GM18520 (cell line): ENCODE results near the gene CARHSP1.
"Not testable (repeated sequence)": the region's sequence is repeated elsewhere in the genome, so short reads cannot be mapped to it uniquely, and the experiment has no call there.

ENCODE experiments used
- ATAC-seq: cut with Tn5 transposase; IDR thresholded peaks from one replicate; pipeline ENCODE4 v1.9.1; 2021; ENCODE audit not compliant: unreplicated experiment

CARHSP1 gene

DNA sequence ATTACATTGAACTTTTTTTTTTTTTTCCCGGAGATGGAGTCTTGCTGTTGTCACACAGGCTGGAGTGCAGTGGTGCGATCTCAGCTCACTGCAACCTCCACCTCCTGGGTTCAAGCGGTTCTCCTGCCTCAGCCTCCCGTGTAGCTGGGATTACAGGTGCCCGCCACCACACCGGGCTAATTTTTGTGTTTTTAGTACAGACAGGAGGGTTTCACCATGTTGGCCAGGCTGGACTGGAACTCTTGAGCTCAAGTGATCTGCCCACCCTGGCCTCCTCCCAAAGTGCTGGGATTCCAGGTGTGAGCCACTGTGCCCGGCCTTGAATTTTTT is 5.0 kb upstream of the CARHSP1 start:
- ATAC-seq: not testable (repeated sequence)

DNA sequence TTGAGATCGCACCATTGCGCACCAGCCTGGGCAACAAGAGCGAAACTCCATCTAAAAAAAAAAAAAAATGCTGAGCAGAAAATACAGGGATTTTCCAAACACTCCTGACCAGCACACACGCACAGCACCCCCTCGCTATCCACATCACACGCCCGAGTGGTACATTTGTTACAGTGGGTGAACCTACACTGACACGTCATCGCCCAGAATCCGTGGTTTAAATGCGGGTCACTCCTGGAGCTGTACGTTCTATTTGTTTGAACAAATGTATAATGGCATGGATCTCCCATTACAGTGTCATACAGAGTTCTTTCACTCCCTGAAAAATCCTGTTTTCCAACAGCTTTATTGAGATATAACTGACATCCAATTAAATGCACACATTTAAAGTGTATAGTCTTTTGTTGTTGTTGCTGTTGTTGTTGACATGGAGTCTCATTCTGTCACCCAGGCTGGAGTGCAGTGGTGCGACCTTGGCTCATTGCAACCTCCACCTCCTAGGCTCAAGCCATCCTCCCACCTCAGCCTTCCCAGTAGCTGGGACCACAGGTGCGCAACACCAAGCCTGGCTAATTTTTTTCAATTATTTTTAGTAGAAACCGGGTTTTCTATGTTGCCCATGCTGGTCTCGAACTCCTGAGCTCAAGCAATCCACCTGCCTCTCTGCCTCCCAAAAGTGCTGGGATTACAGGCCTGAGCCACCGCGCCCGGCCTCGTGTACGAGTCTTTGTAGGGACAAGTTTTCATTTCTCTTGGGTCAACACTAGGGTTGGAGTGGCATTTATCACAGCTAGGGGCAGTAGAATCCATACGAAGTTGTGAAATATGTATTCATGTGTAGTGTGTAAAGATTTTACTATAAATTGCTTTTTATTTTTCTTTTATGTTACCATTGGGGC is 4.4 kb upstream of the CARHSP1 start:
- ATAC-seq: no peak

GRCh38 chr16:8872071-8872470 is 3.3 kb upstream of the CARHSP1 start:
- ATAC-seq: no peak

DNA sequence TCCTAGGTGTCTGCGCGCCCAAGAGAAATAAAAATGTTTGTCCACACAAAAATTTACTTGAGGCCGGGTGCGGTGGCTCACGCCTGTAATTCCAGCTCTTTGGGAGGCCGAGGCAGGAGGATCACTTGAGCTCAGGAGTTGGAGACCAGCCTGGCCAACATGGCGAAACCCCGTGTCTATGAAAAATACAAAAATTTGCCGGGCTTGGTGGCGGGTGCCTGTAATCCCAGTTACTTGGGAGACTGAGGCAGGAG is 1.1 kb upstream of the CARHSP1 start:
- not testable (repeated sequence) for ATAC-seq

GRCh38 chr16:8869212-8869987 is 594 bp upstream of the CARHSP1 start:
- no peak for ATAC-seq

DNA sequence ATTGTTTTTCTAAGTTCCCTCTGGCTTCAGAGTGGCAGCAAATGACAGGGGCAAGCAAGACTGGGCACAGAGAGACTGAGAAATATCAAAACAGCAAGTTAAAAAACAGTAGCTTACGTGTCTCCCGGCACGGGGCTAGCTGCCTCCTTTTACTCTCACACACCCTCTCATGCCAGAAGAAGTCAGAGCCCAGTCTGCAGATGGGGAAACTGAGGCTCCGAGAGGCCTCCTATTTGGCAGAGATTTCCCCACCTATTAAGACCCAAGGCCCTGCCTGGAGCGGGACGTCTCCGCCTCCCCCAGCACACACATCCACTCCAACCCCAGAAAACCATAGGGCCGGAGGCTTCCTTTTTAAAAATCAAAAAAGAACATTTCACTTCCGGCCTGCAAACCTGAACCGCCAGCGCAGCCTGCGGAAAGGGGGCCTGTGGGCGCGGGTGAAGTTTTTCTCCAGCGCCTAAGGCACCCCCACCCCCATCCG is 832 bp downstream of the CARHSP1 start:
- ATAC-seq: no peak

- ATAC-seq: no peak
Measured at GRCh38 chr16:8867216-8867931, 1.4 kb downstream of the CARHSP1 start.

GRCh38 chr16:8866884-8867215 is 2.0 kb downstream of the CARHSP1 start:
- ATAC-seq: no peak

GRCh38 chr16:8866118-8866883 is 2.5 kb downstream of the CARHSP1 start:
- ATAC-seq: no peak

GRCh38 chr16:8865145-8865882 is 3.5 kb downstream of the CARHSP1 start:
- ATAC-seq: no peak

- no peak for ATAC-seq
Measured at GRCh38 chr16:8864480-8865110, 4.2 kb downstream of the CARHSP1 start.

DNA sequence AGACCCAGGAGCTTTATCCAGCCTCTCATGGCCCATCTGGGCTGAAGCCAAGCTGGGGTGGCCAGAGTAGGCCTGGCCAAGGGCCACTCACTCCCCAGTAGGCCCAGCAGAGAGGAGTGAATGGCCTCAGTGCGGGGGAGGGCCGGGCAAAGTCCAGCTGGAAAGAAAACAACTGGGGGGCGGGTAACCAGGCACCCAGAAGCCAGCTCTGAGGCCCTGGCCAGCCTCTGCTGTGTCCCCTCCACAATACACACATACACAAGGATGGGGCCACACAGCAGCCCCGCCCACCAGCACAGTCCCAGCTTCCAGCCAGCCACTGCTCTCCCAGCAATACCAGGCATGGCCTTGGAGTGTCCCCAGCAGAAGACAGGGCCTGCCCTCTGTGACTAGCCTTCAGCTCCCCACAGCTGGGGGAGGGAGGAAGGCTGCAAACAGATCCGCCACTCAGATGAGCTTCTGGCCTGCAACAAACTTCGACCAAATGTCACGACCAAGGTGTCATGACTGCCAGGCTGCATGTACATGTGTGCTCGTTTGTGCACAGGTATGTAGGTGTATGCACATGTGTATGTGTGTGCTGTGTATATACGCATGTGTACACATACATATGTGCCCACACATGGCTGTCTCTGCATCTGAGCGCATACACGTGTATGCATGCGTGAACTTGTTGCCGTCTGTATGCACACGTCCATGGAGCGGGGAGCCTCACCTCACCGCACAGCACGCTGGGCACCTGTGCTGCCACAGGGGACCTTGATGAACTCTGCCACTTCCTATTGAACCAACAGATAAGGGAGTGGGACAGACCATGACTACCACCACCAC is 5.0 kb downstream of the CARHSP1 start:
- ATAC-seq: no peak

DNA sequence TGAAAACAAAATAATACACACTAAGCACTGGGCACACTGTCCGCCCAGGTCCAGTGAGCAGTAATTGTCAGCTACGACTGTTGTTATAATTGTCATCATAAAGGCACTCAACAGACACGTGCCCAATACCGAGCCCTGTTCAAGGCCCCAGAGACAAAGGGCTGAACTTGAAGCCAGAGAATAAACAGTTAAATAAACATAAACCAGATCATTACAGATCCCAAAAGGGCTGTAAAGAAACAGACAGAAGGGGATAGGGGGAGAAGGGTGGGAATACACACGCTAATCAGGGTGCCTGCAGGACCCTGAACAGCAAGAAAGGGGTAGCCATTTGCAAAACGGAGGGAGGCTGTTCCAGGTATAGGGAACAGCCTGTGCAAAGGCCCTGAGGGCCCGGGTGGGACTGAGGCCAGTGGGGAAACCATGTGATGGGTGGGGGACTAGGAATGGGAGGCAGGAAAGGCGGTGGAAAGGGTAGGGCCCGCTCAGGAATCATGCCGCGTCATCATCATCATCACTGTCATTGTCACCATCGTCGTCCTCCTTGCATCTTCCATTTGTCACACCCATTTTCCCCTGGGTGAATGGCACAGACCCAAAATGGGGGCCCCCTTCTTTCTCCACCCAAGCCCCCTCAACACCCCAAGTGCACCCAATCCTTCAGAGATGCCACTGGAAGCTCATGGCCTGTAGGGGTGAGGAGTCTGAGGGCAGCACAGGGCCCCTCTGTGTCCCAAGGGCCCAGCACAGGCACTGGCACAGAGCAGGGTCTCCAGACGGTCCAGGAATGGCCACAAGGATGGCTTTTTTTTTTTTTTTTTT is 6.3 kb downstream of the CARHSP1 start:
- no peak for ATAC-seq

- no peak for ATAC-seq
Measured at GRCh38 chr16:8861563-8862308, 7.1 kb downstream of the CARHSP1 start.

GRCh38 chr16:8859913-8860881 is 8.6 kb downstream of the CARHSP1 start:
- ATAC-seq: no peak
